Breast epithelium (tissue), 3 donors: ENCODE data around the gene SHTN1.

Source experiments
- CTCF ChIP-seq, 3 donors: fragments of 450-650 bp; IDR thresholded peaks; one replicate each; pipeline ENCODE4 v1.5.1; 2016 to 2017; ENCODE audit warnings: antibody characterized with exemption in 3 of 3, mild to moderate bottlenecking in 3 of 3, moderate library complexity in 3 of 3
- POLR2AphosphoS5 ChIP-seq, 3 donors: sonication (generic); formaldehyde crosslinking; IDR thresholded peaks; one replicate each; pipeline ENCODE4 v1.6.1; 2017; ENCODE audit warnings: antibody characterized with exemption in 3 of 3

- TF ChIP-seq CTCF (IDR thresholded peaks at IDR 0.05) (no peak), POLR2AphosphoS5 (IDR thresholded peaks at IDR 0.05) (no peak)
Observed at GRCh38 chr10:116990276-116990800, 14.6 kb downstream of the SHTN1 start.
